ENCODE measurements around the gene CKAP2L. TPM values are rescaled to one million over a fixed set of nuclear protein-coding genes. Genes with fewer than 3 reads are reported as not detected.

The CKAP2L gene
- total RNA-seq, 1 donor from 2014 or later, result 0.30 TPM

DNA sequence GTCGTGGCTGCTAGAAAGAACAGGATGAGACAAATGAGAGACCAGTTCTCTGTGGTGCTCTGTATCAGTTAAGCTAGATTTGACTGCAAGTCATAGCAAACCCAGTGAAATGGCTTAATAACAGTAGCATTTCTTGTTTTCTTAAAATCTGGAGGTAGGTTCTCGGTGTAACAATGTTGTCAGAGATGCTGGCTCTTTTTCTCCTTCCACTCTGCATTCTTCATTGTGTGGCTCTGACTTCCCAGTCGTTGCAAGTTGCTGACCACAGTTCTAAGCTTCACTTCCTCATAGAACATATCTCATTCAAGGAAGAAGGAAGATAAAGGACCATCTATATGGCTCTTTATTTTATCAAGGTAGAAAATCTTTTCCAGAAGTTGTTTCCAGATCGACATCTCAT is 7.9 kb upstream of the CKAP2L start:
- intact Hi-C loops (cut with DNase I), result no loop called here
- no peak for ATAC-seq (ENCODE audit: poor library complexity)

DNA sequence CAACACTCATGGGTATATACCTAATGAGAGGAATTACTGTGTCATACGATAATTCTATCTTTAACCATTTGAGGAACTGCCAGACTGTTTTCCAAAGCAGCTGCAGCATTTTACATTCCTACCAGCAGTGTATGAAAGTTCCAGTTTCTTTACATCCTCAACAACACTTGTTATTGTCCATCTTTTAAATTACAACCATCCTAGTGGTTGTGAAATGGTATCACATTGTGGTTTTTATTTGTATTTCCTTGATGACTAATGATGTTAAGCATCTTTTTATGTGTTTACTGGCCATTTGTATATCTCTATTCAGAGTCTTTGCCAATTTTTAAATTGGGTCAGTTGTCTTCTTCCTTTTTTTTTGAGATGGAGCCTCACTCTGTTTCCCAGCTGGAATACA is 4.0 kb upstream of the CKAP2L start:
- DNase-seq (no peak), ATAC-seq (ENCODE audit: poor library complexity) (no peak)
- intact Hi-C loops (cut with DNase I), result no loop called here

More for the DNA sequence above, 7.9 kb upstream of the CKAP2L start:
- DNase-seq, result no peak

DNA sequence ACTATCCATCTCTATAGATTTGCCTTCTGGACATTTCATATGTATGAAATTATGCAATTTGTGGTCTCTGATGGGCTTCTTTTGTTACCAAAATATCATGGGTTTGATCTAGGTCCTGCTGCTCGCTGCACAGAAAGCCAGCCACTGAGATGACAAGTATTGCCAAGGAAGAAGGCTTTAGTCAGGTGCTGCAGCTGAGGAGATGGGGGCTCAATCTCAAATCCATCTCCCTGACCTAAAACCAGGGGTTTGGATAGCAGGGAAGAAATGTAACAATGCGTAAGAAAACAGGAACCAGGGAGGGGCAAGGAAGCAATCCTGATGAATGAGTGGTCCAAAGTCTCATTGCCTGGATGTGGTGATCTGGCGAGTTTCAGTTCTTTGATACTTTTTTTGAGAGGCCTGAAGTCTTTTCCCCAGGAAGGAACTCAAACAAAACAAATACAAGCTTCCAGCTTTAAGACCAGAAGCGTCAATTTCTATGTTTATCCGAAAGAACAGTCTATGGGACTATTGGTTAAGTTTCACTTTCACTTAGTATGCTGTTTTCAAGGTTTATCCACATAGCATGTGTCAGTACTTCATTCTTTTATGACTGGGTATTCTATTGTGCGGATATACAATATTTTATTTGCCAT is 3.4 kb upstream of the CKAP2L start:
- intact Hi-C loops (cut with DNase I), result no loop called here
- no peak for ATAC-seq (ENCODE audit: poor library complexity)
- no peak for DNase-seq

DNA sequence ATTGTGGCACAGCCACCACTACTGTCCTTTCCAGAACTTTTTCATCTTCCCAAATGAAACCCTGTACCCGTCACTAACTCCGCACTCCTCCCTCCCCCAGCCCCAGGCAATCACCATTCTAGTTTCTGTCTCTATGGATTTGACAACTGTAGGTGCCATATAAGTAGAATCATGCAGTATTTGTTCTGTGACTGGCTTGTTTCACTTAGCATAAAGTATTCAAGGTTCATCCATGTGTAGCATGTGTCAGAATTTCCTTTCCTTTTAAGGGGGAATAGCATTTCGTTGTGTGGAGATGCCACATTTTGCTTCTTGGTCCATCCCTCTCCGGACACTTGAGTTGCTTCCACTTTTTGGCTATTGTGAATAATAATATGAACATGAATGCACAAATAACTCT is 842 bp upstream of the CKAP2L start:
- ATAC-seq (ENCODE audit: poor library complexity), result no peak
- no peak for DNase-seq
- intact Hi-C loops (cut with DNase I), result no loop called here

DNA sequence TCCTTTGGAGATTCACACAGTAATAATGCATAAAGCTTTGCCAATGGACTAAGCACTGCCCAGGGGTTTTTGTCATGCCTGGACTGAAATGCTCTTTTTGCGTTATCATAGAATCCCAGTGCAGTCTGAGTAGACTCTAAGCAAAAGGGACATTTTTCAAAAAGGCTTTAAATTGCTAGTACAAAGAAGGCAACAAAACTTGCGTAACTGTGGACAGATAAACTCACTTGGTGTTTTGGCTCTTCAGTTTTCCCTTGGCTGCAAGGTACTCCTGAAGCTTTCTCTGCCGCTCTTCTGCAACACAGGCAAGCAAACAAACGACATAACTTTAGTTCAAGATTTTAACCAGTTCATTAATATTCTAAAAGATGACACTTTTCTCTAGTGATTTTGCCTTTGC is 2.1 kb downstream of the CKAP2L start:
- intact Hi-C loops (cut with DNase I), result no loop called here
- ATAC-seq (ENCODE audit: poor library complexity), result no peak

DNA sequence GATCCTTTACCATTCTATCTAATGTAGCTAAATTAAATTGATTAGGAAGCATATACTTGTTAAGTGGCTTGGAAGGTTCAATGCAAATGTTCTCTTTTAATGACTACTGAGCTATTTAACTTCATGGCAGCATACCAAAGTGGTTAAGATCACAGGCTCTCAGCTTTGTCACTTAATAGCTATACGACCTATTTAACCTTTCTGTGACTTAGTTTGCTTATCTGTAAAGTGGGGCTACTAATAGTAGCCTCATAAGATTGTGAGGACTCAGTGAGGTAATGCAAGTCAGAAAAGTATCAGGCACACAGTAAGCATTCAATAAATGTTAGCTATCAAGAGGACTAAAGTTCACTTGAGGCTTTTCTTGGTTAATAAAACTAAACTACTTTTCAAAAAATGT is 4.3 kb downstream of the CKAP2L start:
- intact Hi-C loops (cut with DNase I), result no loop called here
- no peak for DNase-seq
- no peak for ATAC-seq (ENCODE audit: poor library complexity)

More for the DNA sequence above, 2.1 kb downstream of the CKAP2L start:
- no peak for DNase-seq

DNA sequence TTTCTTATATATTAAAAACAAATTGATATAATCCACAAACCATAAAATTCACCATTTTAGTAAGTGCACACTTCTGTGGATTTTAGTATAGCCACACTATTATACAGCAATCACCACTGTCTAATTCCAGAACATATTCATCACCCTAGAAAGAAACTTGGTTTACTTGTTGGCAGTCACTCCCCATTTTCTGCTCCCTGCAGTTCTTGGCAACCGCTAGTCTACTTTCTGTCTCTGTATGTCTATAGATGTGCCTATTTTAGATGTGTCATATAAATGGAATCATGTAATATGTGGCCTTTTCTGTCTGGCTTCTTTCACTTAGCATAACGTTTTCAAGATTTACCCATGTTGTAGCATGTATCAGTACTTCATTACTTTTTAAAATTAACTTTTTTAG is 5.7 kb downstream of the CKAP2L start:
- ATAC-seq (ENCODE audit: poor library complexity) (no peak), DNase-seq (no peak)
- intact Hi-C loops (cut with DNase I), result no loop called here

DNA sequence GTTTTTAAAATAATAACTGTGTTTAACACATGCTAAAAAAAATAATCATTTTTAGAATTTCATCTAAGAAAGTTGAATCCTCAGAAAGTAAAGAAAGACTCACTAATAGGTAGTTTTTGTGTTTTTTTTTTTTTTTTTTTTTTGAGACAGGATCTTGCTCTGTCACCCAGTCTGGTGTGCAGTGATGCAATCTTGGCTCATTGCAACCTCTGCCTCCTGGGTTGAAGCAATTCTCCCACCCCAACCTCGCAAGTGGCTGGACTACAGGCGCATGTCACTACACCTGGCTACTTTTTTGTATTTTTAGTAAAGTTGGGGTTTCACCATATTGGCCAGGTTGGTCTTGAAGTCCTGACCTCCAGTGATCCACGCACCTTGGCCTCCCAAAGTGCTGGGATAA is 7.1 kb downstream of the CKAP2L start:
- intact Hi-C loops (cut with DNase I), result no loop called here
- ATAC-seq (ENCODE audit: poor library complexity) (no peak), DNase-seq (no peak)

DNA sequence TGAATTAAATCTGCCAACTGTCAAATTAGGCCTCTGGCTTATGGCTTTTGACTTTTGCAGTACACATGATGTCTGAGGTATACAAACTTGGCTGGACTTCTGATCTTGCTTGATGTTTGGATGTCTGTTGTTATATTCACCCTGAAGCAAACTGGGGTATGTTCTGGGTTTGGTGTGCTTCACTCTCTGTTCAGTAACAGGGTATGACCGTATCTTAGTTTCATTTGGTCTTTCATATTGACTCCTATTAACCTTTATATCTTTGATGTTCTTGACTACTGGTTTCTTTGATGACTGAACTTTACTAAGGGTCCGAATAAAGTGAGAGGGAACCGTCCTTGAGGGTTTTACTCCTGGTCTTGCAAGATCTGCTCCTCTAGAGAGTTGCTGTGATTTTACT is 8.2 kb downstream of the CKAP2L start:
- intact Hi-C loops (cut with DNase I), result no loop called here
- no peak for ATAC-seq (ENCODE audit: poor library complexity)
- DNase-seq, result no peak

DNA sequence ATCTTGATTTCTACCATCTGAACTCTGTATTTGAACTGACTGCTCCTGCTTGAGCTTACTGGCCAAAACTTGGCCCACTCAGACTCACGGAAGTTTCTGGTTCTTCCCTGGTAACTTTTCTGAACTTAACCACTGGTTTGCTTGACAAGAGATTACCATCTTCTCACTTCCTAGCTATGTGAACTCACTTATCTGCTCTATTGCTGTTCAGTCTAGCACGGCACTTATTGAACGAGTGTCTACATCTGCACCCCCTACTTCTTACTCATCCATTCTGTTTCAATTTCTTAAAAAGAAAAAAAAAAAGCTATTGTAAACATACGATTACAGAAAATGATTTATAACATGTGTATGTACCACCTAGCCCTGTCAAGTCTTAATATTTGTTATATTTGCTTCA is 9.0 kb downstream of the CKAP2L start:
- ATAC-seq (ENCODE audit: poor library complexity), result no peak

DNA sequence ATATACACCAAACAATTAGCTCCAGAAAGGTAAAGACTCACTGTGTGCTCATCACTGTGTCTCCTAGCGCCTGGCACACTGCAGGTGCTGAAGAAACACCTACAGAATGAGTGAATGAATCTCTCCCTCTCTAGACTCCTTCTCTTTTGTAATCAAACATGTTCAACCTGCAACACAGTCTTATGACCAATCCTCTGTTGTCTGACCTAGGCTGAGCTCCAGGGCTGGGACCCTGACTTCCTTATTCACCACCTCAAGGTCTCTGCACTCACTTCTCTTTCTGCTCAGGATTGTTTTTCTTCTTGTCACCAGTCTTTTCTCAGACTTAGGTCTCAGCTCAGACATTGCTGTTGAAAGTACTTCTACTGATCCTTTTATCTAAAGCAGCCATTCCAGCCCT is 9.8 kb downstream of the CKAP2L start:
- intact Hi-C loops (cut with DNase I), result loop anchor here (5.0 kb wide), 1 partner anchor 133 kb away; no protein-coding TSS in a partner anchor
- DNase-seq, result no peak
- ATAC-seq (ENCODE audit: poor library complexity), result no peak

More for the DNA sequence above, 9.0 kb downstream of the CKAP2L start:
- DNase-seq, result no peak
- intact Hi-C loops (cut with DNase I), result no loop called here

DNA sequence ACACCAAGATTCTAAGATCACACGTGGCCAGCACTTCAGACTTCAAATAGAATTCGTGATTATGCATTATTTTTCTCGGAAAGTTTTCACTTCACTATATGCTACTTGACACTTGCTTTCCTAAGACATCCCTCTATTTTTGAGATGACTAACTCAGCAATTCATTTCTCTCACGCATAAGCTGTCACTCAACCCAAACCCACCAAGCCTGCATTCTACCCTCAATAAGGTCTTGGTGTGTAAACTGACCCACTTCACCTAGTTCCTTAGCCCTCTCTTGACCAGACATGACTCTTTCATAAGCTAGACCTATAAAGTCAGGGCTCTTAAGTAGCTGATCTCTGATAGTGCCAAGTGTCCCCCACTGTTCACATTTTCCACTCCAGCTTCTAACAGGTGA is 11.7 kb downstream of the CKAP2L start:
- DNase-seq (no peak), ATAC-seq (ENCODE audit: poor library complexity) (no peak)
- intact Hi-C loops (cut with DNase I), result loop anchor here (5.0 kb wide), 1 partner anchor 135 kb away; no protein-coding TSS in a partner anchor

DNA sequence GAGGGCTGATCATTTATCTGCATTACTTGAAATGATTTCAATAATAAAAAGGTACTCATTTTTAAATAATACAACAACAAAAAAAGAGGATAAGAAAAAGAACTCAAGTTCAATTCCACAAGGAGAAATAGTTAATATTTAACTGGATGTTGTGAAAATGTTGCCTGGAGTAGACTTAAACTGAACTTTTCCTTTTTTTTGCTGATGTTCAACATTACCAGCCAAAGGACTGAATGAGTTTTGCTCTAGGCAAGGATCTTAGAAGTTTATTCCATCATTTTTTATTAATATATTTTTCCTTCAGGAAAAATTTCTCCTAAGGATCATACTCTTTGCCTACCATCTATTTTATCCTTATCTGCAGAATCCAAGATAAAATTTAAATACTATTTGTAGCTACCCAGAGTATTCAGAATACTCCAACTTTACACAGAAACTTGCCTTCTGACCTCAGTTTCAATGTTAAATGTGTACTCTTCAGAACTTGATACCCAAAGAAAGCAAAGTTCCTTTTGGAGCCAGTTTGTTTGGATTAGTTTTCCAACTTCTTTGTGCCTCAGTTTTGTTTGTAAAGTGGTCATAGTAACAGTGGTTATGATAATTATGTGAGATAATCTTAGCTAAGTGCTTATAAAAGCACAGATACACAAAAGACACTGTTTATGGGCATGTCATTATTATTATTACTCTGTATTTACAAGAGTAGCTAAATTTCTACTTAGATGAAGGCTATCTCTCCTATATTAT is 12.8 kb downstream of the CKAP2L start:
- ATAC-seq (ENCODE audit: poor library complexity) (no peak), DNase-seq (no peak)
- intact Hi-C loops (cut with DNase I), result loop anchor here (5.0 kb wide), 1 partner anchor 136 kb away; no protein-coding TSS in a partner anchor

DNA sequence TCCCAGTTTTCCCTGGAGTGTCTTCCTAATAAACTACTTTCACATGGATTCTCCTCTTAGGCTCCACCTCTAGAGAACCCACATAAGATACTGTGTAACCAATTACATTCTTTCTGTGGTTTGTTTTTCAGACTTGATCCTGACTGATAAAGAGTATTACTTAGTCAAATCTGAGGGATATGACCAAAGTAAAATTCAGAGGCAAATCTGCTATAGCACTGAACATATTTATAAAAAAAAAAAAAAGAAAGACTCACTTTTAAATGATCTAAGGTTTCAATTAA is 13.9 kb downstream of the CKAP2L start:
- ATAC-seq (ENCODE audit: poor library complexity), result no peak
- intact Hi-C loops (cut with DNase I), result loop anchor here (5.0 kb wide), 1 partner anchor 137 kb away; no protein-coding TSS in a partner anchor

DNA sequence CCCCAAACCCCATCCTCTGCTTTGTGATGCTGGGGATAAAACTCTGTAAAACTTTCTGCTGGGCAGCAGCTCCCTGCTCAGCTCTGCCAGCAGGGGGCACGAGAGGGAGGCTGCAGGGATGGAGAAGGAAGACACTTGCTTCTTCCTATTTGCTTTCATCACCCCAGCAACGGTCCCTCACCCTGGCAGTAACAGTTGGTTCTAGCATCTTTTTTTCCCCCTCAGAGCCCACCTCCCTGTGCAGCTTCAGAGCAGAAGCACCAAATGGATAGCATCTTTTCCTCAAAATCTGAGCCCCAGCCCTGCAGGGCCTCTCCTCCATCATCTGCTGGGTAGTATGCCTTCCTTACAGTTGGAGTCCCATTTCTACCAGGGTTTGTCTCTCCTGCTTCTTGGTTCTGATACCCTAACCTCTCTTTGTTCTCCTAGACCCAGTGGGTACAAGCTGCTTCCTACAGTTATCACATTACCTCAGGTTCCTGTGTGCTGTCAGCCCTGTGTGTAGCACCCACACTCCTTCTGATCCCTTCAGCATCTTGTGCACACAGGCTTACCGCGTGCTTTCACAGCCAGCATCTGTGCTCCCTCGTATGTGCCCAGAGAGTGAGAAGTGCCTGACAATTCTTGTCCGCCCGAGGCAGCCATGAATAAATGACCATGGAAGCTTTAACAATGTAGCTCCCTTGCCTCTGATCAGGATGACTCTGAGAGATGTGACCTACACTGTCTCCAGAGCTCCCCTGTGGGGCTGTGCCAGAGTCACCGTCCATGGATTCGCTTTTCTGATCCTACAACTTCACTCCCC is 14.5 kb downstream of the CKAP2L start:
- intact Hi-C loops (cut with DNase I), result loop anchor here (5.0 to 10.0 kb wide), 2 partner anchors 137 to 195 kb away; no protein-coding TSS in a partner anchor
- DNase-seq (peak; percentile 78), ATAC-seq (ENCODE audit: poor library complexity) (peak; percentile 71)

More for the DNA sequence above, 13.9 kb downstream of the CKAP2L start:
- DNase-seq, result no peak

DNA sequence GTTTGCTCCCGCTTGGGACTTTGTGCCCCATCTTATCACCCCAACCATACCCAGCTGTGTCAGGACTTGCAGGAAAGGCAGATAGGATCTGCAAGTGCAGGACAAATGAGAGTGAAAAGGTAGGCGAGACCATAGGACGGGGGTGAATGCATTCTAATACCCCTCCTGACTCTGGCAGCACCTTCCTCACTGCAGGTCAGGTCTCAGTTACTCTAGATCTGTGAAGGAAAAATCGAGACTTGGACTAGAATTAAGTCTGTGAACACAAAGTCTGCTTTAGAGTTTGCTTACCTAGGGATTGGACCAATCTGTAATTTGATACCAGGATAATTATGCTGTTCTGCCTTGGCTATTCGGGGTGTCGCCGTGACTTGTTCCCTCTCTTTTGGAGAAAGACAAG is 23.9 kb downstream of the CKAP2L start:
- intact Hi-C loops (cut with DNase I), result loop anchor here (10.0 kb wide), 1 partner anchor 204 kb away; no protein-coding TSS in a partner anchor
- DNase-seq (no peak), ATAC-seq (ENCODE audit: poor library complexity) (no peak)

DNA sequence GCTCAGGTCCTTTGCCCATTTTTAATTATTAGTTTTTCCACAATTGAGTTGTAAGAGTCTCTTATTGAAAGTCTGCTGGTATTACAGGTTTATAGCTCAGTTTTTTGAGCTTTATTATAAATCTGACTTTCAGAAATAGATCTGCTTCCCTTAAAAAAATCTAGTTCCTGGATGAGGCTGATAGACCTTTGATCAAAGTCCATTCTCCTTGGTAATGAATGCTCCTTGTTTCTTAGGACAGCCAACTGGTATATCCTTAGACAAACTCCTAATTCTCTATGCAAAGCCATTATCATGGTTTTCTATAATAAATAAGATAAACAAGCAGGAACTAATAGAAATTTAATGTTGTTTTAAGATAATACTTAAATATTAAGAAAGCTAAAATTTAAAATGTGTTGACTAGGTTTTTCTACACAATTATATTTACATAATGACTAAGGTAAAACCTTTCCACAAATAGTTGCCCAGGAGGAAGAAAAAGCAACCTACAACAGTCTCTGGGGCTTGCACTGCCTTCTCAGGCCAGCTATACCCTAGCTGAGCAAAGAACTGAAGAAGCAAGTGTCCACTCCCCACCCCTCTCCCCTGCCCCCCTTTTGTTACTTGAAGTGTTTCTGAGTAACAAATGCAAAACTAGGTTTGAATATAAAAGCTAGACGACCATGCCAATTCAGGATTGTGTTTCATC is 26.7 kb downstream of the CKAP2L start:
- no peak for ATAC-seq (ENCODE audit: poor library complexity)
- no peak for DNase-seq
- intact Hi-C loops (cut with DNase I), result no loop called here

DNA sequence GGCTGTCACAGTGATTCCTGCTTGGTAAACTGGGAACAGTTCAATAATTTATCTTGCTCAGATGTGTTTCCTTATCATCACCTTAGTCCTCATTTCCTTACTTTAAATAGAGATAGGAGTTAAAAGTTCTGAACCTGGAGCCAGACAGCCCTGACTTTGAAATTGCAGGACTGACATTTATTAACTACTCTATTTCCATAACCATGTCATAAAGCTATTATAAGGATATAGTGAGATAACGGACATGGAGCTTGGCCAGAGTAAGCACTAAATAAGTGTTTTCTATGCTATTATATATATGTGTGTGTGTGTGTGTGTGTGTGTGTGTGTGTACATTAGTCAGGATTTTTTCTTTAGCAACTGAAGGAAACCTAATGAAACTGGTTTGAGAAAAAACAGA is 30.5 kb downstream of the CKAP2L start:
- intact Hi-C loops (cut with DNase I), result no loop called here
- no peak for ATAC-seq (ENCODE audit: poor library complexity)
- no peak for DNase-seq

DNA sequence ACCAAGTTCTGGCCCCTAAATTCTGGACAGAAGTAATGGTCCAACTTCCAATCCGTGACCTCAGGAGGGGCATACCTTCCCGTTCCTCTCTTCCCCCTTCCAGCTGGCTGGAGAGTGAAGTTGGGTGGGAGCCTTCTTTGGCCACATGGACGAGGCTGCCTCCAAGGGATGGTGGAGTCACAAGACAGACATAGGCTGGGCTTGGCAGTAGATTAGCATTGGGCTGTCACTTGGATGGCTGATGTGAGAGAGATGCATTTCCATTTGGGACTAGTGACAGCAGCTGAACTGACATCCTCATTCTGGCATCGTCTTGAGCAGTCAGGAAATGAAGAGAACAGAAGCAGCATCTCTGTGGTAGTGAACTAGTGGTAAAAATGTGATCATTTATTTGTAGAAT is 31.0 kb downstream of the CKAP2L start:
- no peak for ATAC-seq (ENCODE audit: poor library complexity)
- intact Hi-C loops (cut with DNase I), result no loop called here

More for the DNA sequence above, 31.0 kb downstream of the CKAP2L start:
- no peak for DNase-seq
